Body of pancreas (tissue), 4 donors: ENCODE data around the gene ALDH1A1. TPM values are rescaled to one million over a fixed set of nuclear protein-coding genes. Genes with fewer than 3 reads are reported as not detected.

Experiments used
- ATAC-seq: fragments of 150-250 bp; one replicate; pipeline ENCODE4 v1.9.1; 2016
- DNase-seq, 4 donors: peaks; one replicate each; pipeline ENCODE4 v3.0.0-alpha.2; 2019
- H3K27ac ChIP-seq, 4 donors: fragments of 200-600 bp; sonication (generic); 1 replicate in 3 of 4; 2 replicates in 1 of 4; pipeline versions ENCODE4 v1.5.1 to v1.6.1; 2016 to 2019; ENCODE audit warnings: mild to moderate bottlenecking in 1 of 4, mixed read lengths in 1 of 4, moderate library complexity in 1 of 4
- H3K27me3 ChIP-seq, 2 donors: fragments of 200-600 bp; sonication (generic); one replicate each; pipeline ENCODE4 v1.6.0; 2016; ENCODE audit warnings: mild to moderate bottlenecking in 1 of 2
- H3K36me3 ChIP-seq, 2 donors: fragments of 200-600 bp; sonication (generic); replicated peaks in 1 of 2; 2 replicates each; pipeline ENCODE4 v1.5.1; 2016; ENCODE audit warnings: low read depth in 2 of 2; ENCODE audit not compliant: insufficient read depth in 1 of 2
- H3K4me1 ChIP-seq: fragments of 200-600 bp; sonication (generic); one replicate; pipeline ENCODE4 v1.6.0; 2016
- H3K4me3 ChIP-seq, 2 donors: fragments of 200-600 bp; sonication (generic); 1 replicate in 1 of 2; 2 replicates in 1 of 2; pipeline ENCODE4 v1.5.1; 2016 to 2019
- H3K9me3 ChIP-seq, 3 donors: fragments of 200-600 bp; sonication (generic); 1 replicate in 2 of 3; 2 replicates in 1 of 3; pipeline ENCODE4 v1.5.1; 2016
- POLR2A ChIP-seq, 3 donors: fragments of 450-650 bp; IDR thresholded peaks; one replicate each; pipeline ENCODE4 v1.6.1; 2016; ENCODE audit warnings: antibody characterized with exemption in 3 of 3, mild to moderate bottlenecking in 2 of 3
- WGBS, 2 donors: methylation state at CpG; one replicate each; pipeline ENCODE4 v1.1.5; 2017; 5-methylcytosine and 5-hydroxymethylcytosine counted together
- intact Hi-C: fragments of 100-400 bp; cut with DNase I; formaldehyde crosslinking; loops from one replicate; pipeline ENCODE4 v1.15.1; 2023
- total RNA-seq, 2 donors: library from RNA; depleted of rRNA; stranded (reverse); fragments of >200 nt; gene quantifications; one replicate each; pipeline ENCODE4 v1.1.0, GENCODE V29; 2016
- TF ChIP-seq, protein P1 (sequence below), 7 experiments: fragments of 450-650 bp in 4 of 7; fragments of 200-600 bp in 3 of 7; sonication (generic) in 3 of 7; IDR thresholded peaks; one replicate each; pipeline ENCODE4 v1.5.1; 2016 to 2019; ENCODE audit warnings: antibody characterized with exemption in 7 of 7

The ALDH1A1 gene
- total RNA-seq, 2 donors from 2014 or later: 87.7 to 184 TPM

DNA sequence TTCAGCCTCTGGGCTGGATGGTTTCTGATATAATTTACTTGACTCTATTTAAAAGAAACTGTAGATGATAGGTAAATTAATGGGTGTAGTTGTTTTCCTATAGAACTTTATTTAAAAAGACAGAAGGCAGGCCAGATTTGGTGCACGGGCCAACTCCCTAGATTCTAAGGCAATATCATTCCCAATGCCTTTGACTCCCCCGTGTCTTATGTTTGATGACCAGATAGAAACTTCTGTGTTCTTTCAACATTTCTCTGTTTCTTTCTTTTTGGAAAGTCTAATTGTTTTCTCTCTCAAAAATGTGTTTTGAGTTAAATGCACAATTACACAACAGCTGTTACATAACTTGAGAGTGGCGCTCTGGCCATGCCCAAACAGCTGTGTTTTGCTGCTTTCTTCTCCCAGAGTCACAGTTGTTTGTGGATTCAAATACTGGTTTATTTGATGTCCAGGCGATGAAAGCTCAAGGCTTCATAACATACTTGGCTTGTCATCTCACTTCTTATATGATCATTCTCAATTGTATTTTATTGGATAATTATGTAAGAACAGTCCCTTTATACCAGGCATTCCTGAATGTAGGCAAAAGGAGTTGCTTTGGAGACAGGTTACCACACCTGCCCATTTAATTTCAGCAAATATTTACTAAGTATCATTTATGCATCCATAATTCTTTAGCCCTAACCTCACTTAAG lies 1.7 kb upstream of the ALDH1A1 start:
- no peaks in the 10 kb centered on the region for H3K27me3 ChIP-seq
- H3K4me3 ChIP-seq: no peak overlapping the region
- DNase-seq (peak; percentile 33 to 60 (median 43)), ATAC-seq (no peak)
- peak overlapping the region; percentile 74 to 89 (median 80) for H3K27ac ChIP-seq
- peaks cover 29% of the 10 kb centered on the region for H3K4me1 ChIP-seq
- 33 to 37% methylated on average over 4 of the region's 4 CpGs for WGBS, 2 donors
- intact Hi-C loops: no loop called here
- no peaks in the 10 kb centered on the region for H3K9me3 ChIP-seq
- TF ChIP-seq POLR2A (IDR thresholded peaks at IDR 0.05): no peak
- TF ChIP-seq, protein P1, sequence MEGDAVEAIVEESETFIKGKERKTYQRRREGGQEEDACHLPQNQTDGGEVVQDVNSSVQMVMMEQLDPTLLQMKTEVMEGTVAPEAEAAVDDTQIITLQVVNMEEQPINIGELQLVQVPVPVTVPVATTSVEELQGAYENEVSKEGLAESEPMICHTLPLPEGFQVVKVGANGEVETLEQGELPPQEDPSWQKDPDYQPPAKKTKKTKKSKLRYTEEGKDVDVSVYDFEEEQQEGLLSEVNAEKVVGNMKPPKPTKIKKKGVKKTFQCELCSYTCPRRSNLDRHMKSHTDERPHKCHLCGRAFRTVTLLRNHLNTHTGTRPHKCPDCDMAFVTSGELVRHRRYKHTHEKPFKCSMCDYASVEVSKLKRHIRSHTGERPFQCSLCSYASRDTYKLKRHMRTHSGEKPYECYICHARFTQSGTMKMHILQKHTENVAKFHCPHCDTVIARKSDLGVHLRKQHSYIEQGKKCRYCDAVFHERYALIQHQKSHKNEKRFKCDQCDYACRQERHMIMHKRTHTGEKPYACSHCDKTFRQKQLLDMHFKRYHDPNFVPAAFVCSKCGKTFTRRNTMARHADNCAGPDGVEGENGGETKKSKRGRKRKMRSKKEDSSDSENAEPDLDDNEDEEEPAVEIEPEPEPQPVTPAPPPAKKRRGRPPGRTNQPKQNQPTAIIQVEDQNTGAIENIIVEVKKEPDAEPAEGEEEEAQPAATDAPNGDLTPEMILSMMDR (IDR thresholded peaks at IDR 0.05): no peak
- no peaks in the 10 kb centered on the region for H3K36me3 ChIP-seq

DNA sequence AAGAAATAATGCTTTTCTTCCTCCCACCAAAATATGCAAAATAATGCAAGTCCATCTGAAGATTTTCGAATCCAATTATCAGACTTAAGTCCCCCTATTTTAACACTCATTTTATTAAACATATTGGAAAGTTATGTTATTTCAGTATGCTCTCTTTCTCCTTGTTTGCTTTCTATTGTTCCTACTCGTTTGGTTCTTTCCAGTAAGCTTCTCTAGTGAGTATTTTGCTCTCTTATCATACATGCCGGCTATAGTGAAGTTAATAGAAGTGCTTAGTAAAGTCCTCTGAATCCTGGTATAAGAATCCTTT lies 517 bp downstream of the ALDH1A1 start:
- ATAC-seq: no peak
- H3K27ac ChIP-seq: peak overlapping the region; percentile 60 to 89 (median 80)

DNA sequence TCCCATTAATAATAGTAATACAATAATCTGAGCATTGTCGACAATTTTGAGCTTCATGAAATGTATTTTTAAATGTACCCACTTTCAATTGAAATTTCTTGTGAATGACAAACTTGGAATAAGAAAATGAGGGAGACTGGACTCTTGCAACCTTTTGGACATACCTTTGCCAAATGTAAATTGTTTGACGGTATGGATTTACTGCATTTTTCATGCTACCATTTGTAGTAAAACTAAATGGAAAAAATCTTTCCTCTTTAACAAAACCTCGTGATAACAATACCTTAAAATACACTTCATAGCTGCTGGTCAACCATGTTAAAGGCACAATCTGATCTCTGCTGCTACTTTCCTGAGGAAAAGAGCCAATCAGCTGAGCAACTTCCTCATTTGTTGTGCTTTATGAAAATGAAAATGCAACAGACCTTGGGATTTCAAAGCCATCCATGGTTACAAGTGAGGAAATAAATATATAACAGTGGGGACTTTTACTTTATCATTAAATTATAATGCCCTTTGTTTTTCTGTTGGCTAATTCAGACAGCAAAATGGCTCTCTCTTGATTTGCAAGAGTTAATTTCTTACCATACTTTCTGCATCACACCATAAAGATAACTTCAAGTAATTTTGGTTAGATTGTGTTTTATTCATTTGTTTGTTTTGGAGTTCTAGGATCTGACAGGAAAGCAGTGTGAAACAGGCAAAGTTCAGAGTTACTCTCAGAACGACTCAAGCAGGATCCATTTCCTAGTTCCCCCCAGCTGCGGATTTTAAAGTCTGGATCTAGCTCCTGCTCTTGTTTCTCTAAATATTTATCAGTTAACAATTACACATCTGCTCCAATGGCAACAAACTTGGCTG lies 1.1 kb downstream of the ALDH1A1 start:
- DNase-seq: peak in 1 of 4 donors; percentile 26

More for the DNA sequence above, 517 bp downstream of the ALDH1A1 start:
- TF ChIP-seq, protein P1 (IDR thresholded peaks at IDR 0.05): no peak
- TF ChIP-seq POLR2A (IDR thresholded peaks at IDR 0.05): no peak
- WGBS, 2 donors: 0 to 1% methylated on average over 3 of the region's 3 CpGs
- no peak for DNase-seq
- no peaks in the 10 kb centered on the region for H3K27me3 ChIP-seq
- no peaks in the 10 kb centered on the region for H3K36me3 ChIP-seq
- peaks cover 50% of the 10 kb centered on the region for H3K4me1 ChIP-seq
- no peaks in the 10 kb centered on the region for H3K9me3 ChIP-seq
- peak overlapping the region; percentile 46 to 48 for H3K4me3 ChIP-seq
- intact Hi-C loops: no loop called here

DNA sequence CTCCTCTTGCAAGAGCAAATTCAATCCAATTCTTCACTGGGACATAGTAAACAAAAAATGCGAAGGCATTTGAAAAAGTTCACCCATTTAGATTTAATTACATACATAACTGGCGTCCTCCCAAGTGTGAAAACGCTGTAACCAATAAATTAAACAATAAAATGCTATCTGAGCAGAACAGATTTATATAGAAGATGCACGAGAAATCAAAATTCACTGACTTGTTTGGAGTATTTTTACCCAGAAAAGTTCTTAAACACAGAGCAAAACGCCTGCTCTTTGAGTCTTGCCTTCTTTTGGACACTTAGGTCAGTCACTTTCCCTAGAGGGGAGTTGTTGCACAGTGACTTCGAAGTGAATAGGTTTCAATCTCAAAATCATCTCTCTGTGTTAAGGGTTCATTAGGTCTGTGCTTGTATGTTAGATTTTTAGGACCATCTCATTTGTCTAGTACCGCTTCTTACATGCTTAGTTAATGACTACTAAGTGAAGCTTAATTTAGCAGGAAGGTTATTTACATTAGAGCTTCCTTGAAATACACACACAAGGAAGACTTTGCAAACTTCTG lies 1.9 kb downstream of the ALDH1A1 start:
- TF ChIP-seq, protein P1 (IDR thresholded peaks at IDR 0.05): no peak
- no peak for TF ChIP-seq POLR2A (IDR thresholded peaks at IDR 0.05)
- H3K4me3 ChIP-seq: peak overlapping the region; percentile 46 to 48
- no peak for DNase-seq
- H3K36me3 ChIP-seq: no peaks in the 10 kb centered on the region
- H3K27me3 ChIP-seq: no peaks in the 10 kb centered on the region
- peaks cover 63% of the 10 kb centered on the region for H3K4me1 ChIP-seq
- no peaks in the 10 kb centered on the region for H3K9me3 ChIP-seq
- 3% methylated on average over 7 of the region's 7 CpGs for WGBS, 2 donors
- peak overlapping the region; percentile 42 to 89 (median 80) for H3K27ac ChIP-seq
- ATAC-seq: no peak
- intact Hi-C loops: no loop called here

More for the DNA sequence above, 1.1 kb downstream of the ALDH1A1 start:
- intact Hi-C loops: no loop called here
- Histone ChIP-seq H3K36me3 (no peaks in the 10 kb centered on the region), H3K27ac (peak overlapping the region; percentile 60 to 89 (median 80)), H3K4me1 (peaks cover 55% of the 10 kb centered on the region), H3K27me3 (no peaks in the 10 kb centered on the region), H3K9me3 (no peaks in the 10 kb centered on the region), H3K4me3 (peak overlapping the region; percentile 46 to 48)
- TF ChIP-seq, protein P1 (IDR thresholded peaks at IDR 0.05): no peak
- TF ChIP-seq POLR2A (IDR thresholded peaks at IDR 0.05): peak in 1 of 3 donors; percentile 8
- peak; percentile 13 for ATAC-seq
- WGBS, 2 donors: 0 to 2% methylated on average over 5 of the region's 5 CpGs
